Pancreas (tissue), 10 donors: ENCODE measurements around the gene SCRN3. TPM values are rescaled to one million over a fixed set of nuclear protein-coding genes. Genes with fewer than 3 reads are reported as not detected.

Source experiments
- ATAC-seq, 4 donors: fragments of 200-7000 bp; cut with Tn5 transposase; one replicate each; pipeline versions ENCODE4 v1.8.0 to v1.9.1; 2020; ENCODE audit warnings: mild to moderate bottlenecking in 4 of 4, moderate library complexity in 4 of 4
- DNase-seq, 6 donors: peaks; one replicate each; pipeline ENCODE4 v3.0.0-alpha.2; 2020
- FAIRE-seq: peaks from 2 replicates; lab custom pipeline; 2012; peaks lifted over from hg19 to GRCh38; lab: Jason Lieb, UNC
- H3K27ac ChIP-seq, 4 donors: fragments of 200-600 bp; sonication (generic); 1 replicate in 3 of 4; 2 replicates in 1 of 4; pipeline versions ENCODE4 v1.5.0 to v1.8.0; 2020
- H3K27me3 ChIP-seq, 4 donors: fragments of 200-600 bp; one replicate each; pipeline ENCODE4 v1.8.0; 2021
- H3K36me3 ChIP-seq, 3 donors: fragments of 200-600 bp; sonication (generic) in 1 of 3; one replicate each; pipeline versions ENCODE4 v1.5.0 to v1.8.0; 2020 to 2021
- H3K4me1 ChIP-seq, 3 donors: fragments of 200-600 bp; one replicate each; pipeline ENCODE4 v1.8.0; 2021
- H3K4me3 ChIP-seq, 4 donors: fragments of 200-600 bp; sonication (generic) in 2 of 4; one replicate each; pipeline versions ENCODE4 v1.5.0 to v1.8.0; 2020 to 2021
- H3K9me3 ChIP-seq, 4 donors: fragments of 200-600 bp; one replicate each; pipeline ENCODE4 v1.8.0; 2021
- WGBS, 2 donors: extraction: QIAGEN DNeasy Blood & Tissue Kit; methylation state at CpG; one replicate each; pipeline ENCODE4 v1.1.7; 2013; 5-methylcytosine and 5-hydroxymethylcytosine counted together
- intact Hi-C, 3 donors: fragments of 100-400 bp; cut with DNase I; formaldehyde crosslinking; loops; one replicate each; pipeline versions ENCODE4 v1.11.1 to v1.14.2; 2022
- polyA plus RNA-seq, 2 donors: library from polyadenylated mRNA; stranded (reverse); fragments of 200-250 nt; gene quantifications; one replicate each; pipeline ENCODE4 v1.2.3, GENCODE V29; 2013
- total RNA-seq, 6 donors: library from RNA; stranded (reverse); fragmentation: NEBNext Ultra II Directional in 4 of 6; extraction: Animal tissue kit (Norgen Biotek cat#: 25700) in 4 of 6; gene quantifications; one replicate each; pipeline versions ENCODE4 v1.2.1 to v1.2.4, GENCODE V29; 2021 to 2023
- TF ChIP-seq, protein P1 (sequence below), 4 donors: fragments of 200-600 bp; sonication (generic) in 3 of 4; IDR thresholded peaks; one replicate each; pipeline versions ENCODE4 v1.5.0 to v1.8.0; 2021; ENCODE audit warnings: antibody characterized with exemption in 4 of 4
- donor health status: healthy with polysubstance abuse.
- donor health status: DM: no; HTN: no; CAD: no; lungs with moderate emphysema.
- donor health status: DM: no; HTN: no; CAD: no.
- donor health status: control.
- donor health status: control.
- donor health status: Bipolar disorder and iron deficiency.
- donor health status: DM: yes; HTN: yes; CAD: no.
- donor health status: DM: no; HTN: no; CAD: no.
- donor health status: DM: no; HTN: no; CAD: no.
- donor health status: DM: yes; HTN: yes; CAD: no.

Gene SCRN3
- total and polyA plus RNA-seq, 8 donors = 8.2 to 14.8 (median 9.9) TPM

DNA sequence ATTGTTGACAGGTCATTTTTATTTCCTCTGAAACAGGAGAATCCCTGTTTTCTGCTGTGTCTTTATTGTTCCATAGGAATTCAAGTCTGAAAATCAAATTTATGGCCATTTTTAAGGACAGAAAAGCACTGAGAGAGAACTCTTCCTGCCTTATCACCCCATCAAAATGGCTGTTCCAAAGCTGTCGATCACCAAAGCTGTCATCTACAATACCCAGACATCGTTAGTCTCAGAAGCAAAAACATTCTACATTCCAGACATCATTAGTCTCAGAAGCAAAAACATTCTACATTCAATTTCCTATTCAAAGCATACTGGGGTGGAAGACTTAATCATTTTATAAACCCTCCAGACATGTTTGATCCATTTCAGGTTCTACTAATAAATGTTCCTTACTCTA is 44.4 kb downstream of the SCRN3 start:
- Histone ChIP-seq H3K4me1 (no peaks in the 10 kb centered on the region), H3K27me3 (no peaks in the 10 kb centered on the region), H3K4me3 (no peak overlapping the region), H3K36me3 (peaks cover 0 to 20% (median 0%) of the 10 kb centered on the region in 3 donors), H3K27ac (no peak overlapping the region), H3K9me3 (no peaks in the 10 kb centered on the region)
- DNase-seq = no peak
- WGBS, 2 donors = 89% methylated on average over 2 of the region's 2 CpGs
- no peak for FAIRE-seq
- intact Hi-C loops = no loop called here
- TF ChIP-seq, protein P1, sequence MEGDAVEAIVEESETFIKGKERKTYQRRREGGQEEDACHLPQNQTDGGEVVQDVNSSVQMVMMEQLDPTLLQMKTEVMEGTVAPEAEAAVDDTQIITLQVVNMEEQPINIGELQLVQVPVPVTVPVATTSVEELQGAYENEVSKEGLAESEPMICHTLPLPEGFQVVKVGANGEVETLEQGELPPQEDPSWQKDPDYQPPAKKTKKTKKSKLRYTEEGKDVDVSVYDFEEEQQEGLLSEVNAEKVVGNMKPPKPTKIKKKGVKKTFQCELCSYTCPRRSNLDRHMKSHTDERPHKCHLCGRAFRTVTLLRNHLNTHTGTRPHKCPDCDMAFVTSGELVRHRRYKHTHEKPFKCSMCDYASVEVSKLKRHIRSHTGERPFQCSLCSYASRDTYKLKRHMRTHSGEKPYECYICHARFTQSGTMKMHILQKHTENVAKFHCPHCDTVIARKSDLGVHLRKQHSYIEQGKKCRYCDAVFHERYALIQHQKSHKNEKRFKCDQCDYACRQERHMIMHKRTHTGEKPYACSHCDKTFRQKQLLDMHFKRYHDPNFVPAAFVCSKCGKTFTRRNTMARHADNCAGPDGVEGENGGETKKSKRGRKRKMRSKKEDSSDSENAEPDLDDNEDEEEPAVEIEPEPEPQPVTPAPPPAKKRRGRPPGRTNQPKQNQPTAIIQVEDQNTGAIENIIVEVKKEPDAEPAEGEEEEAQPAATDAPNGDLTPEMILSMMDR (IDR thresholded peaks at IDR 0.05) = no peak
- no peak for ATAC-seq

DNA sequence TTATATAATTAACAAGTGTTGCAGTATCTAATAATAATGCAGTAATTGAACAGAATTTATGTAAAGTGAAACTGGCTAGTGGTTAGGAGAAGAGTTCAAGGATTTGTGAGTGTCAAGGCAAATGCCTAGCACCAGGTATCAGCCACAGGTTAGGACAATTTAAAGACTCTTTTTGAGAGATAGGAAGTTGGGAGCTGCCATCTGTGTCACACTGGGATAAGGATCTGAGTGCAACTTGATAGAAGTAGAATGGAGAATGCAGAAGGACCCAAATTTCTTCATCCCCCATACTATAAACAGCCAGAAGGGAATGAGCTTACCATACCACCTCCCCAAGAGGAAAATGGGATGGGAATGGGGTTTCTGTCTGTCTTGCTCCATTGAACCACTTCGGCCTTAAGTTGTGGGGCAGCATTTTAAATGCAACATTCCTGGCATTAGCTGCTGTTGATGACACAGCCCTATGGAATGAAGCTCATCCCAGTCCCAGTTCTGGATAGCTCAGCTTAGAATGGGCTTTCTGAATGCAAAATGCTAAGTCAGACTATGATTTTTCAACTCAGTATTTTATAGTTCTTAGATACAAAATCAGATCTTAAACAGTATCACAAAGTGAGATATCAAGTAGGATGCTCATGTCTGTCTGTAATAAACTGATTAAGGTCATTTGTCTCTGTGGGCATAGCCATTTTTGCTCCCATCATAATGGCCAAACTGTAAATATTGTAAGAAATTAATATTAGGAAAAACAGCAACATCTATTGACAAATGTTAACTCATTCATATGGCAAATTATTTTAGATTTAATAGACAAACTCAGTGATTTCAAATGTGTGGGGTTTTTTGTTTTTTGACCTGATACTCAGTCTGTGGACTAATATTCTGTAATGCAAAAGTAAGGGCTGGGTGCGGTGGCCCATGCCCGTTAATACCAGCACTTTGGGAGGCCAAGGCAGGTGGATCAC is 47.3 kb downstream of the SCRN3 start:
- no peaks in the 10 kb centered on the region for H3K9me3 ChIP-seq
- FAIRE-seq (no peak), DNase-seq (no peak), ATAC-seq (peak in 1 of 4 donors; percentile 25)
- H3K36me3 ChIP-seq = peaks cover 0 to 11% (median 0%) of the 10 kb centered on the region in 3 donors
- 82 to 89% methylated on average over 3 of the region's 3 CpGs for whole genome bisulfite sequencing, 2 donors
- H3K27me3 ChIP-seq = no peaks in the 10 kb centered on the region
- intact Hi-C loops = no loop called here
- TF ChIP-seq, protein P1 (IDR thresholded peaks at IDR 0.05) = no peak
- H3K4me3 ChIP-seq = no peak overlapping the region
- no peak overlapping the region for H3K27ac ChIP-seq
- H3K4me1 ChIP-seq = no peaks in the 10 kb centered on the region

DNA sequence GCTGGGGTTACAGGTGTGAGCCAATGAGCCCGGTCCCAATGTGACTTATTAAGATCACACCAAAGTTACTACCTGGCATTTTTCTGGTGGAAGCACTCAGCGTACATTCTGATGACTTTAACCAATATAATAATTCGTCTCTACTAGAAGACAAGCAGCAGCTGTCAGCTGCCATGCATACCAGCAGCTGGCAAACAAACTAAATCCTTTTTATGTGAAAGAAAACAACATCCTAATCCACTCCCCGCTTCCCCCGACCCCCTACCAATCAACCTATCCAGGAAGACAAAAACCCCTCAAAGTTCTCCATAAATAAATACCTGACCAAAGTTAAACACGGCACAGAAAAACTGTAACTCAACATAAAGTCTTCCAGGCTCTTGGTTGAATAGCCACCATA is 49.2 kb downstream of the SCRN3 start:
- DNase-seq (no peak), ATAC-seq (no peak), FAIRE-seq (no peak)
- peaks cover 0 to 11% (median 0%) of the 10 kb centered on the region in 3 donors for H3K36me3 ChIP-seq
- WGBS, 2 donors = 66 to 85% methylated on average over 6 of the region's 6 CpGs
- no peak overlapping the region for H3K27ac ChIP-seq
- intact Hi-C loops = no loop called here
- H3K4me3 ChIP-seq = no peak overlapping the region
- H3K4me1 ChIP-seq = no peaks in the 10 kb centered on the region
- H3K27me3 ChIP-seq = no peaks in the 10 kb centered on the region
- no peaks in the 10 kb centered on the region for H3K9me3 ChIP-seq
- TF ChIP-seq, protein P1 (IDR thresholded peaks at IDR 0.05) = no peak

DNA sequence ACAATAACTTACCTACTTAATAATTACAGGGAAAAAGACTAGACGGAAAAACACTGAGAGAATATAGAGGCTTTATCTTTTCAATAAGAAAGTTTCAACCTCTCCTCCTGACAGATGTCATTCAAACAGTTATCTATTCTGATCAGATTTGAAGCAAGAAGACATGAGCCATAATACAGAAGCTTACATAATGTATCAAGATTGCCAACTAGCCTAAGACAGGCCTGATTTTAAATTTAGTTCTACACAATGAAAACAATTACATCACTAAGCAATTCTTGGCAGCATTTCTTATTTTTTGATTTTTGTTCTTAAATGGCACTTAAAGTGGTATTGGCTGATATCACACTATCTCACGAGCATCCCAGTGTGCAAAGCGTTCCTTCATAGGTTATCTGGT is 49.7 kb downstream of the SCRN3 start:
- Histone ChIP-seq H3K4me1 (no peaks in the 10 kb centered on the region), H3K4me3 (no peak overlapping the region), H3K9me3 (no peaks in the 10 kb centered on the region), H3K27ac (no peak overlapping the region), H3K36me3 (peaks cover 0 to 12% (median 0%) of the 10 kb centered on the region in 3 donors), H3K27me3 (no peaks in the 10 kb centered on the region)
- ATAC-seq (no peak), FAIRE-seq (no peak), DNase-seq (no peak)
- intact Hi-C loops = no loop called here
- TF ChIP-seq, protein P1 (IDR thresholded peaks at IDR 0.05) = no peak
- 90 to 93% methylated on average over 3 of the region's 3 CpGs for WGBS, 2 donors

DNA sequence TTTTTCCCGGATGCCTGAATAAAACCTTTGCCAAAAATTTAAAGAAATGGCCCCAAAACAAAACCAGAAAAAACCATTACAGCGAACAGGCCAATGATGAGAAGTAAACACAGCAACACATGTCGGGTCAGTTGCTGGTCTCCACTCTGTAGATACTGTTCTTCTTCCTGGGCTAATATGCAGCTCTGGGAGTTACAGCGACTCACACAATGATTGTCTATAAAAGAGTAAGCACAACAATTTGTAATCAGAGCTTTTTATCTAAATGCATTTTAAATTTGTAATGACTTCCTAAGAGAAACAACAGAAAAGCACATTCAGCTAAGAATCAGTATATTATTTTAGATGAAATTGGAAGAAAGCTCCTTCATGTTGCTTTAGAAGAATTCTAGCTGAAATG is 51.0 kb downstream of the SCRN3 start:
- FAIRE-seq (no peak), ATAC-seq (no peak), DNase-seq (no peak)
- no peak overlapping the region for H3K27ac ChIP-seq
- intact Hi-C loops = no loop called here
- H3K36me3 ChIP-seq = peaks cover 0 to 18% (median 0%) of the 10 kb centered on the region in 3 donors
- no peak overlapping the region for H3K4me3 ChIP-seq
- H3K9me3 ChIP-seq = no peaks in the 10 kb centered on the region
- no peaks in the 10 kb centered on the region for H3K4me1 ChIP-seq
- TF ChIP-seq, protein P1 (IDR thresholded peaks at IDR 0.05) = no peak
- 92 to 93% methylated on average over 4 of the region's 4 CpGs for WGBS, 2 donors
- no peaks in the 10 kb centered on the region for H3K27me3 ChIP-seq
